ENCODE data around the gene GAB2.
A peak's percentile ranks its signal among the peaks of the same experiment; 100 is the strongest.

The GAB2 gene

DNA sequence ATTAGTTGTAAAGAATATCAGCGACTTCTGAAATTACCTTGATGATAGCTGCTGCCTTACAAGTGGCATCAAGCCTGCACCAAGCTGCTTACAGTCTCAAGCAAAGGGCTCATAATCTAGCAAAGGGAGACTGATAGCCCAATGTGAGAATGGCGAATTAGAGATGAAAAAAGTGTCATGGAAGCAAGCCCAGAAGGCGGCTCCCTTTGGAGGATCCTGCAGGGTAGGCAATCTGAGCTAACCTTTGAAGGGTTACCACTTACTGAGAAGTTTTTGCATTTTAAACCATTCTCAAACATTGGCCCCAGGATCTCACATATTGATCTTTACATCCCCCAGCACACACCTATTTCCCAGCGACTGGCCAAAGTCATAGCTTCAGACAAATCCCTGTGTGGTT lies 18.5 kb downstream of the GAB2 start:
- DNase-seq: no peak

DNA sequence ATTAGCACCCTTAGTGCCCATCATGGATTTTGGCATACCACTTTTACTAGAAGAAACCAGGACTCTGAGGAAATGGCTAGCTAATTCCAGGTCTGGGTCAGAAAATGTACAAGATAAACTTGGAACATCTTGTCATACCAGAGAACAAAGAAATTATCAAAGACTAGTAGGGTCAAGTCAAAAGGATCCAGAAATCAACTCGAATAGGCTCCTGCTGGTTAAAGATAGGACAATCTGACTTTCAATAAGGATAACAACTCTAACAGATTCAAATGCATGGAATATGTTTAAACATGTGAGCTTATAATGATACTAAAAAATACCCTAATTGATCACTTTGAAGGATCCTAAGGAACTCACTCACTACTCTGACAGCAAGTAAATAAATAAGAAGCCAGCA lies 18.9 kb downstream of the GAB2 start:
- no peak for DNase-seq

DNA sequence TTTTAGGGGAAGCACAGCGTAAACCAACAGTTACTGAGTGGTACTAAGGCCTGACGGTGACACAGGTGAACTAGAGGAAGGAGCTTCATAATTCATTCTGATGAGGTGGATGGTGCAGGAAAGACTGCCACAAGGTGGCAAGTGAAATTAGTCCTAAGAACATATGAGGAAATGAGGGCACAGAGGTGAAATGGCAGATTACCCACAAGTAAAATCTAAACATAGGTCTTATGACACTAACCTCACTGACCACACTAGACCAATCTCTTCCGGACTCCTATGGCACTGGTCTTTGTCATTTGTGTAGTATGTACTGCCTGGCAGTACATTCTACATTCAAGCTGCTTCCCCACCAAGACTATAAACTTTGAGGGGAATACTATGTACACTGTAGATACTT lies 20.2 kb downstream of the GAB2 start:
- DNase-seq: no peak

DNA sequence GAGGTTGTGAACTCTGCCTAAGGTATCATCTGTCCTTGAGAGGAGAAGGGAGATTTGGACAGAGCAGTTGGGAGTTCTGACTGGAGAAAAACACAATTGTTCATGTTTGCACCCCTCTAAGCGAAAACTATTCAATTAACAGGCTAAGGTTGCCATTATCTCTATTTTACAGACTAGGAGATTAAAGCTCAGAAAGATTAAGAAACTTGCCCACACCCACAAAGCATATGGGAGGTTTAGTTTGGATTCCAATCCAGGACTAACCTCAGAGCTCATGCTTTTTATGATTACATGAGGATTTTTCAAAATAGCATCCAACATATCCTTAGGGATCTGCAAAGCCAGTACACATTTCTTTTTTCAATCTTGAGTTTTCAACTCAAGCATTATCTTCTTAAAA lies 22.0 kb downstream of the GAB2 start:
- DNase-seq: no peak

DNA sequence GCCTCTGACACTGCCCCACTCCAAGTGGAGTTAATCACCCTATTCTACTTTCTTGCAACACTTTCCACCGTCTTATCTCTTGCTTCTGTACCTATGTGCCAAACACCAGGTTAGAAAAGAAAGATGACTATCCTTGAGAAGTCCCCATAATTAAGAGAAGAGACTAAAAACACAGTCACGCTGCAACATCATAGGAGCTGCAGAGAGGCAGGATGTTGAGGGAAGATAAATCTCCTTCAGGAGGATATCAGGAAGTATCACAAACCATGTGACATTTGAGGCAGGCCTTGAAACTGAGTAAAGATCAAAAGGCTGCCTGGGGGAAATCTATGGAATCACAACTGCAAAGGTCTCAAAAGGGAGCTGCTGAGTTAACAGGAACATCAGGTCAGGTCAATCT lies 24.8 kb downstream of the GAB2 start:
- DNase-seq: no peak

DNA sequence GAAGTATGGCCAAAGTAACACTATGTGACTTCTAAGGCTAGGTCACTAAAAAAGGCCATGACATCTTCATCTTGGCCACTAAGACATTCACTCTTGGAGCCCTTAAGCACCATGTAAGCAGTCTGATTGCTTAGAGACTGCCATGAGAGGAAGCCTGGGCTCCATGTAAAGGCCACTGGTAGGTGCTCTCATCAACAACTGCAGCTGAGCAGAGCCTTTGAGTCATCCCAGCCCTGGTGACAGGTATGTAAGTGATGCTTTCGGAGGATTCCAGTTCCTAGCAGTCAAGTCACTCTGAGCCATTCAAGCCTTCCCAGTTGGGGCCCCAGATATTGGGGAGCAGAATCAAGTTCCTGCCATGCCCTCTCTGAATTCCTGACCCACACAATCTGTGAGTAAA lies 26.2 kb downstream of the GAB2 start:
- no peak for DNase-seq

DNA sequence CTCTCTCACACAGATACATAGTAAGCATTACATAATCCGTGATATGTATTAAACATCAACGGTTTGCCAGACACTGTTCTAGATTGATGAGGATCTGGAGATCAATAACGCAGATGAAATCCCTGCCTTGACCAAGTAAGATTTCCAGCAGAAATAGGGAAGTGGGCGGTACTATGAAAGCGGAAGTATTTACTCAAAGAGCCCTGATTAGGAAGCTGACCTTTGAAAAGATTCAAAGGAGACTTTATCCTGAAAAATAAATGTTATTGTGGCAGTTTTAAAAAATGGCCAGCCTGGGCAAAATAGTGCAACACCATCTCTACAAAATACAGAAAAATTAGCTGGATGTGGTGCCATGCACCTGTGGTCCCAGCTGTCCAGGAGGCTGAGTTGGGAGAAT lies 26.8 kb downstream of the GAB2 start:
- no peak for DNase-seq

DNA sequence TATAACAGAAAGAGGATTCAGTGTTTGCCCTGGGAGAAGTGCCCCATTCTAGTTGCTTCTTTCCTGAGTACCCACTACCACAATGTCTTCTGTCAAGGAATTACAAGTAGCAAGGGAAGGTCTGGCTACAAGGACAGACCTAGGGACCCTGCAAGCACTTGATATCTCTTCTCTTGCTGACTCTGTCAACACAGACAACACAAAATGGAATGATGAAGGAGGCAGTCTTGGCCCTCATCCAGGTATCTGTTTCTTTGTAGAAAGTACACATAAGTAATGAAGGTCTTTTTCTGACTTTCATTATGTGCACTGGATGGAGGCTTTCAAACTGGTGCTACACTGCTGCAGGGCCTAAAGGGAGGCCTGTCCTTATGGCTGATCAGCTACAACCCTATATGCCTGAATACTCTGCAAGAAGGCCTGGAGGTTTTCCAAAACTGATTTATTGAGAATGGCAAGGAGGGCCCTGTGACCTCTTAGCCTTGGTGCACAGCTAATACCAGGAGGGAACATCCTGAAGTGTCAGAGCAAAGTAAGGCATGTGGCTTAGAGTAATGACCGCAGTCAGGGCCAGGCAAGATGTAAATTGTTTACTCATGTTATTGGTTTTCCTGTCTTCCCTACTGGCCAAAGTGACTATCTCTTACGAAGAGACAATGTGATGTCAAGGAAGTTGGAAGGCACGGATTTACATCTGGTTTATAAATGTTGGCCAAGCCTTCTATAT lies 31.2 kb downstream of the GAB2 start:
- no peak for DNase-seq

DNA sequence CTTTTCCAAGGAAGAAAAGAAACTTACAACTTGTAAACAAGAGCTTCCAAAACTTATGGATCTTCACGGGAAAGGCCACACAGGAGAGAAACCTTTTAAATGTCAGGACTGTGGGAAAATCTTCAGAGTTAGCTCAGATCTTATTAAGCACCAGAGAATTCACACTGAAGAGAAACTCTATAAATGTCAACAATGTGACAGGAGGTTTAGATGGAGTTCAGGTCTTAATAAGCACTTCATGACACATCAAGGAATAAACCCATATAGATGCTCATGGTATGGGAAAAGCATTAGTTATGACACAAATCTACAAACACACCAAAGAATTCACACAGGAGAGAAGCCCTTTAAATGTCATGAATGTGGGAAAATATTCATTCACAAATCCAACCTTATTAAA lies 32.4 kb downstream of the GAB2 start:
- DNase-seq: no peak

DNA sequence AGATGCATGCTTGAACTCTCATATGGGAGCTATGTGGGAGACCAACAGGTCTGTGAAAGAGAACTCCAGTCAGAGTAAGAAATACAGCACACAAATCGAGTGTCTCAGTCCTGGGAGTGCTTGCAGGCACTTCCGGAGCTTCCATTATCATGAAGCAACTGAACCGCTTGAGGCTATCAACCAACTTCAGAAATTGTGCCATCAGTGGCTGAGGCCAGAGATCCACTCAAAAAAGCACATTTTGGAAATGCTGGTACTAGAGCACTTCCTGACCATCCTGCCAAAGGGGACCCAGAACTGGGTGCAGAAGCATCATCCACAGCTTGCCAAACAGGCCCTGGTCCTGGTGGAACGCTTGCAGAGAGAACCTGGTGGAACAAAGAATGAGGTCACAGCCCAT lies 33.4 kb downstream of the GAB2 start:
- no peak for DNase-seq

DNA sequence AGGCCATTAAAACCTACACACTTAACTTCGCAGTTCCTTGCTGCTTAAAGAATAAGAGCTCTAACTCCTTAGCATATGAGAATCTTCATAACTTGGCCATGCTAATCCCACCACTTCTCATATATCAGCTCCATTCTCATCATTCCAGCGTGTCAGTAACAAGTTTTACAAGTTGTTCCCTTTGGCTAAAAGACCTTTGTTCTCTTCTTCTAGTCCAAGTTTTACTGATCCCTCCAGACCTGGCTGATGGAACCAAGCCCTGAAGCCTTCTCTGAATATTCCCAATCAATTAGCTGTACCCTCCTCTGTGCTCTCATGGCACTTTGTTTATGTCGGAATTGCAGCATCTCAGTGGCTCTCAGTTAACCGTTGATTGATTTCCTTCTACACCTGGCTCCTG lies 35.8 kb downstream of the GAB2 start:
- no peak for DNase-seq

DNA sequence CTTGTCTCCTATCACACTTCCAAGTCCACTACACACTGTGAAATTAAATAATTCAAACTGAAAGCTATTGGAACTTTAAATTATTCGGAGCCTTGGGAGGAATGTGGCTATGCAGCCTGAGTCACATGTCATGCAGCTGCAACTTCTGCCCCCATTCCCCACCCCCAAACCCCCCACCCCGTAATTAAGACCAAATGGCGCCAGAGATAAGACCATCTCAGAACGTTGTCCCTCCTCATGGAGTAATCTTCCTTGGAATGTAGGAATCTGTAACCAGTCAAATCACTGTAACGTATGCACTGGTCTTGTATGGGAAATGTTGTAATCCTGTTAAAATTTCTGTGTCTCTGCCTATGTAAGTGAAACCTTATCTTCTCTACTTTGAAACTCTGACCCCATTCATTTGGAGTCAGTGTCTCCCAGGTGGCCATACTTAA lies 37.0 kb downstream of the GAB2 start:
- no peak for DNase-seq

DNA sequence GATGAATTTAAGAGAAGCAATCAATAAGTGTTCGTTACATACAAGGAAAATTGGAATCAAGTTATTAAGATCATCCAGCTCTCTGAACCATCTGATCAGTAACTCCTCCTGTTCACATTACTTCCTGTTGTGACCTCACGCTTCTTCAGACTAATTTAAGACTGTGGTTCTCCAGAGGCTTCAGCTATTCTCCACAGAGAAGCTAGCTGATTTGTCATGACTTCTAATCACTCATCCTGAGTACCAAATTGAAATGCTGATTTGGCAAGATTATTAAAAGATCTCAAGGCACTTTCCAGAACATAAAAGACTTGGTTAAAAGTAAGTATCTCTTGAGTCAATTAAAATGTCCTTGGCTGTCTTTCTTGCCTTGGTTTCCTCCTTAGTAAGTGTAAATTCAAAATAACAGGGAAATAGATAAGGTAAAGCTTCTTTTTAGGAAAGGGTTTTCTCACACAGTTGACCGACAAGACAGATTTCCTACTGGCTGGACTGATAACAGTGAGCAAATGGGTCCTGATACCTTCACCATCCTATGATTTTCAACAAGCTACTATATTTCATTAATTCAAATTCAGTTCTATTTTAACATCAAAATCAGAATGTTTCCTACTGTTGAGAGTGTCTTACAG lies 38.5 kb downstream of the GAB2 start:
- no peak for DNase-seq

DNA sequence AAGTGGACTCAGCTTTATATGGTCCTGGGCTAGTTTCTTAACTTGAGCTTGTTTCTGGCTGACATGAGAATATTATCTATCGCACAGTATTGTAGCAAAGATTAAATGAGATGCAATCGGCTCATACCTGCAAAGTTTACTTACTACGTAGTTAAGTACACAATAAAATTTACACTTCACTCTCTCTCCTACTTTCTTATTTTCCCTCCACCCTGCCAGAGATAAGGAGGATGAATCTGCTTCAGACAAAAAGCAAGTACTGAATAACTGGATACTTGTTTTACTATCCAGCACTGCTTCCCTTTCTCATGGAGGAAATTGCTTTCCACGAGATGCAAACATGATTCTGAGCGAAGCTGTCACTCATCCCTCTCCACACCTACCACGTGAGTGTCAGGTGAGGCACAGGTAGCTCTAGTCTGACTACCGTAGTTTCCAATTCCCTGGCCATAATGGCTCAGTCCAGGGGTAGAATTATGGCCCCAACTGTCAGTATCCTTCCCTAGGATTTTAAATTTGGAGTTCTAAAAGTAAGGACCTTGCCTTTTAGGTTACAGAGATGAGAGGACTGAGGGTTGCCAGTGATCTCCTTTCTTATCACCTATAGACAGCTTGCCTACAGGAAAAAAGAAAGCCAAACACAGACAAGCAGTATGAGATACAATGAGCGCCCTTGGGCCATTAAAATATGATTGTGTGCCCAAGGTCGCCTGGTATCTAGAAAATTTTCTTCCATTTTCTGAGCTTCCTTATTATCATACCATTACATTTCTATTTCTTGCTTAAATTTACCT lies 39.8 kb downstream of the GAB2 start:
- no peak for DNase-seq

DNA sequence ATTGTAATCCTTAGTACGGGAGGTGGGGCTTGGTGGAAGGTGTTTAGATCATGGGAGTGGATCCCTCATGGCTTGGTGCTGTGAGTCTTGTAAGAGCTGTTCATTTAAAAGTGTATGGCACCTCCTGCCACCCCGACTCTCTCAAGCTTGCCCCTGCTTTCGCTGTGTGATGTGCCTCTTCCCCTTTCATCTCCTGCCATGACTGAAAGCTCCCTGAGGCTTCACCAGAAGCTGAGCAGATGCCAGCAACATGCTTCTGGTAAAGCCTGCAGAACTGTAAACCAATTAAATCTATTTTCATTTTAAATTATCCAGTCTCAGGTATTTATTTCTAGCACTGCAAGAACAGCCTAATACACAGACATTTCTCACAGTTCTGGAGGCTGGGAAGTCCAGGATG lies 40.8 kb downstream of the GAB2 start:
- DNase-seq: no peak

DNA sequence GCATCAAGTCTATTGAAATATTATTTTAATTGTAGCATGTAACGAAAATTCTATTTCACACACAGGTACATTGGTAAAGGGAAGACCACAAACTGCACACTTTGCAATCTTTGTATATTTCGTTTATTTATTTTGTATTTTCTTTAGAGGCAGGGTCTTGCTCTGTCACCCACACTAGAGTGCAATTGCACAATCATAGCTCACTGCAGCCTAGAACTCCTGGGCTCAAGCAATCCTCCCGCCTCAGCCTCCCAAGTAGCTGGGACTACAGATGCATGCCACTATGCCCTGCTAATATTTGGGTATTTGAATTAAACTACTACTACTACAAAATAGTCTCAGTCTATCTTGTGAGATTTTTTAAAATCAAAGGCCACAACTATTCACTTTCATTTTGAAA lies 42.7 kb downstream of the GAB2 start:
- no peak for DNase-seq

DNA sequence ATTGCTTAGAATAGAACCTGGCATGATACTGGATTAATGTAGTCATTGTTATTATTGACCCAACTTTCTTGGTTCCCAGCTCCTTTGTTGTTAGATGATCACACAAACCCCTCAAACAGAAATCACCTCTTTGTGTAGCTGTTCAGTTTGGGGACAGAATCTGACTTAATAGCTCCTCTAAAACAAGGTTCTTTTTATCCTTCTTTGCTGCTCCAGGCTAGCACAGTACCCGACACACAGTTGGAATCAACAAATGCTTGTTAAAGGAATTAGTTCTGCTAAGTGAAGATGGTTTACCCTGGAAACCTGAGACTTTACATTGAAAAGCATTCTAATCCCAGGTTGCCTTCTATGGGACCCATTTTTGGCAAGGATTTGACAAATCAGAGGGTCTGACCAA lies 43.9 kb downstream of the GAB2 start:
- DNase-seq: no peak

DNA sequence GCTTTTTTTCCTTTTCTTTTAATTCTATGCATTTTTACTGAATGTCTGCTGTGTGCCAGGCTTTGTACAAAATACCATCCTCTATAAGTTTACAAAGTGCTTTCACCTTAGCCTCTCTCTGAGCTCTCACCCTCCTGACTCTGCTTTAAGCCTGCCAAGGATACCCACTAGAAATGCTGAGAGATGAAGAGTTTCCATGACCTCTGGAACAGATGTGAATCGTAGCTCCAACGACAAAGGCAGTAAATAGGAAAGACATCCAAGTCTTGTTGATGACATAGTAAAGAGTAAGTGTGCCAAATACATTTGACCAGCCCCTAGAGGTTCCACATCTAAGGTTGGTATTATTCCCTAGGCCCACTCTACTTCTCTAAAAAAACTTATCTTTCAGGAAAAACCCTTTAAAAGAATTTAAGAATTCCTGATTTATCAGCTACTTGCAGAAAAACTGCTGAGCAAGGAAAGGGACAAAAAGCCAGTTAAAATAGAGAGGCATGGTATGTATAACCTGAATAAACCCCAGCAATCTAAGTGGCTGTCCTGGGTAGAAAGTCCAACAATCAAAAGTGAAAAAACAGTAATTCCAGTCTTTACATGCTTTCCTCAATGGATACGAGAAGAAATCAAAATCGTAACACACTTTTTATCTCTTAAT lies 45.4 kb downstream of the GAB2 start:
- DNase-seq: no peak

DNA sequence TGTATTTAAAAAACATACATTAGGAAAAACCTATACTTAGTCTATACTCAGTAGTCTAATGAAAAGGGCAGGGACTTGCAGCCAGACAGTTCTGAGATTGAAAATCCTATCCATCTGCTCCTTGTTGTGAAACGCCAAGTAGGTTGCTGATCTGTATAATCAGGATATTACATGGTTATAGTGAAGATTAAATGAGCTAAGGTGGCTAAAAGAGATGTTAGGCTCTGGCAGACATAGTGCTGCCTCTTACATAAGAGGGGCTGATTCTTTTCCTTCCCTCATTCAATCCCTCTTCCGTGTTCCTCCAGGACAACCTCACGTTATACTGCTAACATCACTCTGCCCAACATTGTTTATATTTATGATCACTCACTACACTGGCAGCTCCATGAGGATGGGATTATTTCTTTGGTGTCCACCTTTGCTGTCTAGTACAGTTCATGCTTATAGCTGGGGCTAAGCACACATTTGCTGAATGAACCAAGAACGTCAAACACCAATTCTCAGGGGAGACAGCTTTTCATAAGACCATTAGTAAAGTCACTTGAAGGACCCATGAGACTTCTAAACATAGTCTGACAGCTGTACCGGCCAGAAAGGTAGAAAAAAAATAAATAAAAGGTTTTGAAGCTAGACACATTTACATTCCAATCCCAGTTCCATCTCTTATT lies 46.3 kb downstream of the GAB2 start:
- DNase-seq: peak in 1 of 2 experiments; percentile 35

DNA sequence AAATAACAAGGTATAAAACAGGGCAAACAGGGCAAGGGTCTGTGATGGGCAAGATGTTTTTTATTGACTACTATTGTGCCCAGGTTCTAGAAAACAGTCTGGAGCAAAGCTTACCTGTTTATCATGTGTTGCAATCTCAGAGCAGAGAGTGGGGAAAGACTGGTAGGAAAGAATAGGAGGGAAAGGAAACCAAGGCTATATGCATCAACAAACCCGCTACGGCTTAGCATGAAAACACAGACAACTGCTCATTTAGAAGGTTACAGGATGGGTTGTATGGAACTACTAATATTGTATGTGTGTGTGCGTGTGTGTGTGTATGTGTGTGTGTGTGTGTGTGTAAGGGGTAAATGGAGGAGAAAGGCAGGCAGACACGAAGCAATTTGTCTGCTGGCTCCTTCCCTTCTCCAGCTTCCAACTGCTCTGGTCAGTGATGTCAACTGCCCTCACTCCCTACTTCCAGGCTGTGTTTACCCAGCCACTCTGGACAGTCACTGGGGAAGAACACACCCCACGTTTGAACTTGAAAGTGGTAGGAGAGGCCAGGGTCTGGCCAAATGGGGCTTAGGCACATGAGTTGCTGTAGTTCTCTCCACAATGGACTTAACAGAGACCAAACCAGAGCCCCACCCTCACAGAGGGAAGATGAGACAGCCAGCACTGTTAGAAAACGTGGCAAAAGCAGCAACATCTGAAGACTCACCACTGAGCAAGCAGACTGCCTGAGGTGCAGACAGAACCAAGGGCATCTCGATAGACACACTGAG lies 47.0 kb downstream of the GAB2 start:
- peak; percentile 37 to 41 for DNase-seq

DNA sequence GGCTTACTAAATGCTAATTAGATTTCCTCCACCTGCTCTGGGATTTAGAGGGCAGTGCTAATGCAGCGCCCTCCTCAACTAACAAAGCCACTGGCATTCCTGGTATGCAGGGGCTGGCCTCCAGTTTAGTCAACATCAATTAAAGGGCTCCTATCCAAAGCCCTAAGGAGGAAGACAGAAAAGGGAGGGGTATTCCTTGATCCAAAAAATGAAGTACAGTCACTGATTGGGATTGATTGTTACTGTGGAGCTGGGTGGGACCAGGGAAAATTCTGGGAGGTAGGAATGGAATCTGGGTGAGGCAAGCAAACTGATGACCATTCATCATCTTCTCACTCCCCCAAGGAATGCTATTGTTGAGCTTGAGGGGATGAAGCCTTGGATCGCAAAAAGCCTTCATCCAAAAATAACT lies 52.2 kb downstream of the GAB2 start:
- peak in 1 of 2 experiments; percentile 25 for DNase-seq

DNA sequence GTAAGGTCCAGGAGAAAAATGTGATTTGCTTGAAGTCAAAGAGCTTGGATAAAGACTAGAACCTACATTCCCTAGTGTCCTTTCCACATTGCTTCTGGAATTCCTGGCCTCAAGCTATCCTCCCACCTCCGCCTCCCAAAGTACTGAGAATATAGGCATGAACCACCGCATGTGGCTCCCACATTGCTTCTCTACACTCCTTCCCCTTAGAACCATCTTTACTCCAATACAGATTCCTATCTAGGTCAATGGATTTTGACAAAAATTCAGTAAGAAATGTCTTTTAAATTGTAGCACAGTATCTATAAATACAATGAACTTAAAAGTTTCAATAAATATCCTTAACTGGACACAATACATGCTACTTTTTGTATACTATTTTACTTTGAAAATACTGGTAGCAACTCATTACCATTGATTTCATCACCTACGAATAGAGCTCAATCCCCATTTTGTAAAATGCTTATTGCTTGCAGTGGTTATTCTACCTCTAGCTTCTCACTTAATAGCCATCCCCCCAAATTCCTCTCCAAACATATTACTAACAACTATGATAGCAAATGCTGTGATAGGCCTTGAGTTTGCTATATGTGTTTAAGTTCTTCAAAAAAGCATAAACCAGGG lies 53.4 kb downstream of the GAB2 start:
- DNase-seq: no peak
